A673 (cell line): ENCODE data around the gene C1orf21.

Experiments used
- CTCF ChIP-seq: fragments of 300-800, 200-600 bp; sonication (generic); conservative IDR thresholded peaks from 2 replicates; pipeline ENCODE4 v1.5.1; 2017; ENCODE audit warnings: low read depth, mild to moderate bottlenecking, antibody characterized with exemption, low read length, moderate library complexity, mixed read lengths
- EZH2 ChIP-seq: fragments of 200-600 bp; sonication (generic); IDR thresholded peaks from 2 replicates; pipeline ENCODE4 v1.6.1; 2017; ENCODE audit warnings: borderline replicate concordance, low read depth, mild to moderate bottlenecking, mixed read lengths, antibody characterized with exemption, low read length; ENCODE audit not compliant: poor library complexity, severe bottlenecking

DNA sequence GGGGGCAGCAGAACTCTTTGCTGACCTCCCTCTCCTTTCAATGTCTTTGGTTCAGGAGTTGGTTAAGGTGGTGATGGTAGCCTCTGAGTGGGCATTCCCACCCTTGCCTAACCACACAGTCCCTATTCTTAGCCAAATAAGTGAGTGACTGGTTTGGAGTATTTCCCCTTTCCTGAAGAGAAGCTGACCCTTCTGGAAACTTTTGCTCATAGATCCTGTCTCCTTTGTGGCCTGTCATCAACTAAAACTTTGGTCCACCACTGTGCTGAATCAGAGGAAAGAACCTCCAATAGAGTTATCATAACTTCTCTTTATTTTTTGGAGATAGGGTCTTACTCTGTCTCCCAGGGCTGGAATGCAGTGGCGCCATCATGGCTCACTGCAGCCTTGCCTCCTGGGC is 31.1 kb downstream of the C1orf21 start:
- TF ChIP-seq CTCF = no peak
- no peak for TF ChIP-seq EZH2
